GM18867 (cell line): ENCODE measurements around the gene NIPSNAP2.
"Not testable (repeated sequence)": the region's sequence is repeated elsewhere in the genome, so short reads cannot be mapped to it uniquely, and the experiment has no call there.

Experiments used
- ATAC-seq: cut with Tn5 transposase; IDR thresholded peaks from one replicate; pipeline ENCODE4 v1.9.1; 2021; ENCODE audit warnings: mild to moderate bottlenecking, moderate library complexity; ENCODE audit not compliant: unreplicated experiment

The NIPSNAP2 gene

DNA sequence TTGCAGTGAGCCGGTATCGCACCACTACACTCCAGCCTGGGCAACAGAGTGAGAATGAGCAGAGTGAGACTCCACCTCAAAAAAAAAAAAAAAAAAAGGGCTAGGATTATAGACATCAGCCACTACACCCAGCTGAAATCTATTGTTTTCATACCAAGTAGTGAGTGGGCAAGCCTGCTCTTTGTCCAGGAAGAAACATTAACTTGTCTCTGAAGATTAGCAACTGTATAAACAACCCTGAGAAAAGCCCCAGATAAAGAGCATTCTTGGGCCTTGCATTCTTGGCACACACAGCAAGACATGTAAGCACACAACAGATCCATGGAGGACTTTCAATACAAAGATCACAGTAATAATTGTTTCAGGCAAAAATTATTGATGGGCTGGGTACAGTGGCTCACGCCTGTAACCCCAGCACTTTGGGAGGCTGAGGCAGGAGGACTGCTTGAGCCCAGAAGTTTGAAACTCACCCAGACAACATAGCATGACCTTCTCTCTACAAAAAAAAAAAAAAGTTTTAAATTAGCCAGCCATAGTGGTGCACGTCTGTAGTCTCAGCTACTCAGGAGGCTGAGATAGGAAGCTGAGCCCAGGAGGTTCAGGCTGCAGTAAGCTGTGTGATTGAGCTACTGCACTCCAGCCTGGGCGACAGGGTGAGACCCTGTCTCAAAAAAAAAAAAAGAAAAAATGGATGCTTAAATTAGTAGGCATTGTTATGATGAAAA, 82.5 kb downstream of the NIPSNAP2 start:
- ATAC-seq: no peak

DNA sequence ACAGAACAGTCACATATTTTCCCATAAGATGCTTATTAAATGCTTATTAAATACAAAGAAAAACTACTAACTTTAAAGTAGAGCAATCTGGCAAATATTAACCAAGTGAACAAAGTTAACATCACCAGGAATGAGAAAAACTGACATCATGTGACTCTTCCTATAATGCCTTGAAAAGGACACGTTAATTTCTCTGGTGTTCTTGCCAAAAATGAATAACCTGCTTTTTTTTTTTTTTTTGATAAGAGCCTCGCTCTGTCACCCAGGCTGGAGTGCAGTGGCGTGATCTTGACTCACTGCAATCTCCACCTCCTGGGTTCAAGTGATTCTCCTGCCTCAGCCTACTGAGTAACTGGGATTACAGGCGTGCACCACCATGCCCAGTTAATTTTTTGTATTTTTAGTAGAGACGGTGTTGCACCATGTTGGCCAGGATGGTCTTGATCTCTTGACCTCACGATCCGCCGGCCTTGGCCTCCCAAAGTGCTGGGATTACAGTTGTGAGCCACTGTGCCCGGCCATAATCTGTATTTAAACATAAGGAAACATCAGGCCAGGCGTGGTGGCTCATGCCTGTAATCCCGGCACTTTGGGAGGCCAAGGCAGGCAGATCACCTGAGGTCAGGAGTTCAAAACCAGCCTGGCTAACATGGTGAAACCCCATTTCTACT, 83.2 kb downstream of the NIPSNAP2 start:
- ATAC-seq: not testable (repeated sequence)

DNA sequence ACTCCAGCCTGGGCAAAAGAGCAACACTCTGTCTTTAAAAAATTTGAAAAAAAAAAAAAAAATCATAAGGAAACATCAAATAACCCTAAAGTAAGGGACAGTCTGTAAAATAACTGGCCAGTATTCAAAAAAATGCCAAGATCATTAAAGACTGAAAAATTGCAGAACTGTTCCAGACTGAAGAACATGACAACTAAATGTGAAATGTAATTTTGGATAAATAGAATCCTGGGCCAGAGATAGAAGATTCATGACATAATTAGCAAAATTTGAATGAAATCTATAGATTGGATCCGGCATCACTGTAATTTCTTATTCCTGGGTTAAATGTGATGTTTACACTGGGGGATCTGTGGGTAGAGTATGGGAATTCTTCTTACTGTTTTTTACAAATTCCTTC, 83.9 kb downstream of the NIPSNAP2 start:
- ATAC-seq: no peak

DNA sequence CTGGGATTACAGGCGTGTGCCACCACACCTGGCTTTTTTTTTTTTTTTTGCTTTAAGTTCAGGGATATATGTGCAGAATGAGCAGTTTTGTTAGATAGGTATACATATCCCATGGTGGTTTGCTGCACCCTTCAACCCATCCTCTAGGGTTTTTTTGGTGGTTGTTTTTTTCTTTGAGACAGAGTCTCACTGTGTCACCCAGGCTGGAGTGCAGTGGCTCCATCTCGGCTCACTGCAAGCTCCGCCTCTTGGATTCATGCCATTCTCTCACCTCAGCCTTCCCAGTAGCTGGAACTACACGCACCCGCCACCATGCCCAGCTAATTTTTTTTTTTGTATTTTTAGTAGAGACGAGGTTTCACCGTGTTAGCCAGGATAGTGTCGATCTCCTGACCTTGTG, 84.4 kb downstream of the NIPSNAP2 start:
- ATAC-seq: not testable (repeated sequence)
